Activated naive CD8-positive, alpha-beta T cell treated with anti-CD3 and anti-CD28 coated beads, Interleukin-2, amount 50 U/mL, for 16 hours (primary cell): ENCODE measurements around the gene NFATC2.

Source experiments
- DNase-seq: peaks from one replicate; pipeline ENCODE4 v3.0.0-alpha.2; 2020; ENCODE audit warnings: low read depth, low spot score

Gene NFATC2

GRCh38 chr20:51396365-51396909 lies 146.1 kb downstream of the NFATC2 start:
- DNase-seq = no peak

GRCh38 chr20:51394706-51395105 lies 147.8 kb downstream of the NFATC2 start:
- DNase-seq = no peak

GRCh38 chr20:51393571-51393970 lies 148.9 kb downstream of the NFATC2 start:
- DNase-seq = no peak

- DNase-seq = no peak
Measured at GRCh38 chr20:51392614-51393186, 149.8 kb downstream of the NFATC2 start.

- no peak for DNase-seq
Measured at GRCh38 chr20:51391926-51392325, 150.6 kb downstream of the NFATC2 start.

DNA sequence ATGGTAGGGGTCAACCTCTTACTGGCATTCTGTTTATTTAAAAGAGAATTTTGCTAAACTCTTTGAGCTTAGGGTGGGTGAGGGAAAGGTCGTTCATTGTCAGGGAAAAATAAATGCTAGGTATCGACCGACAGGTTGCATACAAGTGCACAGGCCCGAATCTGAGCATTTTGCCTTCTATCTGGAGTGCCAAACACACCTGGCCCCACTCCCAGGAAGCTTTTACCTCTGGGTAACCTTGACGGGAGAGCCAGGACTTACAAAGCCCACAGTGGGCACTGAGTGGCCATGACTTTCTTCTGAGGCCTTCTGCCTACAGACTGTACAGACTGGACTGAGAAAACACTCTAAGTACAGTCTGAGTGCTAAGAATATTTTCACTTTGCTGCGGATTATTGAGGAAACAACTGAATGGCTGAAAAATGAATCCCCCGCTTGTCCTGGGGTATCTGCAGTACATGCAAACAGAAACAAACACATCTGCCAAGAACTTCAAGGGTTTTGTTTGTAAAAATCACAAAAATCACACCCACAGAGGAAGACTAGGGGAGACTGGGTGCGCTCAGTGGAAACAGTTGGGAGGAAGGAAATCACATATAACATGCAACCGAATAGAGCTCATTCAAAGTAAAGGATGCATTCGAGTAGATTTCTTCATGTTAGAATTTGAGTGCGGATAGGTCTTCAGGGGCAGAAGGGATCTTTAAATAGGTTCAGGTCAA lies 152.8 kb downstream of the NFATC2 start:
- no peak for DNase-seq

DNA sequence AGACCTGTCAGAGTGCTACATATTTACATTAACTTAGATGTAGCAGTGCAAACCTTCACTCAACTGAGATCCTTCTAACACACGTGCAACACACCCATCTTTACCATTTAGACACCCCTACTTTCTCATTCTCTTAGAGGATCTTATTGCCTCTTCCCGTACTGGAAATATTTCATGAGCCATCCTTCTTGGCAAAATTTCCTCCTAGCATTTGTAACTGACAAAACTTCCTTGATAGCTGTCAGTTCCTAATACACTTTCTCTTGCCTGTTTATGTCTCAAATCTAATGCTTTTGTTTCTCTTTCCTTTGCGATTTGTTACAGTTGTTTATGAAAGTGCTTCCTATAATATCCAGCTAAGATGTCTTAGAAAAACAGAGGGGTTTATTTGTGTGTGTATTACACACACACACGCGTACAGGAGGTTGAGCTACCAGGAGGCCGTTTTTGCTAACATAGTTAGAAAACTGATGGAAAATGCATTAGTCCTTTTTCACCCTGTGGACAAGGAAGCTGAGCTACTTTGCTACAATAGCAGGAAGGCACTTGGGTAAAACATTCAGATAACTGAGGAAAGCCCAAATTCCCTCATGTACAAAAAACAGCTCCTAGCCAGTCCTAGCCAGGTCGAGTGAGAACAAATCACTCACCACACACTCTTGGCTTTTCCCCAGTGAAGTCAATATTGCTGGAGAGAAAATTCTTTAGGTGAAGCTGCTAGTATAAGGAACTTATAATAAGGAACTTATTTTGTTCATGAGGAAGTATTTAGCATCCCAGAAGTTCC lies 153.6 kb downstream of the NFATC2 start:
- no peak for DNase-seq

DNA sequence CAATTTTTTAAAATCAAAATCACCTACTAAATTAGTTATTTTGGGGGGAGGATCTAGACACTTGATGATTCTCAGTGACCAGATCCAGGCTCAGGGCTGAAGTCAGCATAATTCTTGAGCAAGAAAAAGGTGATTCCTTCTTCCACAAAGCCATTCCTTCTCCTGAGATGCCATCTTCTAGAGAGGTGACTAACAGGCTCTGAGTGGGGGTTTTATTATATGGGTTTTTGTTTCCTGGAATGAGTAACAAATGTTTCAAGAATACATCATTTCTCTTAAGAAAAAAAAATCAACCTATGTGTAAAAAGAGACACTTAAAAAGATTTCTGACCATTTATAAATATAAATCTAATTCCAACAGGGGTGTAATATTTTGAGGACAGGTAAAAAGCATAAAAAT lies 154.3 kb downstream of the NFATC2 start:
- no peak for DNase-seq

GRCh38 chr20:51387125-51387875 lies 155.2 kb downstream of the NFATC2 start:
- no peak for DNase-seq

- no peak for DNase-seq
Measured at GRCh38 chr20:51386586-51386985, 155.9 kb downstream of the NFATC2 start.

DNA sequence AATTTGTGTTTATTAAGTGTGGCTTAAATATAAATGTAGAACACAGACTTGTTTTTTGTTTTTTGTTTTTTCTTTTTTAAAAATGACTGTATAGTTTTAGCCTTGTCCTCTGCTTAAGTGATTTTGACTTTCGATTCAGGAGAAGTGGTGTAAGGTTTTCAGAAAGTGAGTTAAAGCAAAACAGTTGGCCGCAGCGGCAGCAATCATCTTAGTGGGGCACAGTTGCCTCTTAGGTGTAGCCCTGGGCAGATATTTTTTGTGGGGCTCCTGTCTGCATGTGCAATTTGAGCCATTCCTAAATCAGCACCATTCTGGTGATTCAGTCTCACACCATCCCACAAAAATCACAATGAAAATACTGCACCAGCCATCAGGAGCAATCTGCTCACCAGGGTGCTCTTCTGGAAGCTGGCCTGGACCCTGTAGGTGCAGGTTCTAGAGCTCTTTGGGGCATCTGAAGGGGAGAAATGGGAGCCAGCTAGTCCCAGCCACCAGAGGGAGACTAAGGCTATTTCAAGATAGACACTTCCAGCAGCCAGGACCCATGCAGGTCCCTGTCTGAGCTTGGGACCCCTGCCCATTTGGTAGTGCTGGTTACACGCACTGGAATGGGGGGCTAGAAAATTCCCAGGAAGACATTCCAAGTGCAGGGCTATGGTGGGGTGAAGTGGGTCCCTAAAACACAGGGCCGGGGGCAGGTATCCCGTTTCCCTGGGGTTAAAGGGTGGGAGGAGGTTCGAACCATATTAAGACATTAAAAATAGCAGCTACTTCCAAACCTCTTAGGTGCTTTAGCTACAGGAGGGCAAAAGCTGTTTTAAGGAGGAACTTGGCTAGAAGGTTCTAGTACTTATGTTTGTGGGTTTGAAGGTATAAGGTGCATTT lies 156.6 kb downstream of the NFATC2 start:
- no peak for DNase-seq

DNA sequence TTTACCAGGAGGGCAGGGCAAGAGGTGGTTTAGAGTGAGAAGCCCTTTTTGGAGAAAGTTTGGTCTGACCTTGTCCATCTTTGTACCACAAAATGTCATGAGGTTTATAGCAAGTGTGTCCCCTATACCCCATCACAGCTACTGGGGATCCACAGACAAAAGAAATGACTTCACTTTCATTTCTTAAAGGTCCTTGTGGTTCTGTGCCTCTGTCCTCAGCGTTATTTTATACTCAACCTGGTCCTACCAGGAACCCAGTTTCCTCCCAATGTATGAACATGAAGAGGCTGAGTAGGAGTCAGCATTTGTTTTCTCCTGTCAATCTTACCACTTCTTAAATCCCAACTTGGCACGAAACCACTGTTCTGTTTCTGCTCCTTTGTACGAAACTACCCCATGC lies 157.6 kb downstream of the NFATC2 start:
- DNase-seq = no peak

DNA sequence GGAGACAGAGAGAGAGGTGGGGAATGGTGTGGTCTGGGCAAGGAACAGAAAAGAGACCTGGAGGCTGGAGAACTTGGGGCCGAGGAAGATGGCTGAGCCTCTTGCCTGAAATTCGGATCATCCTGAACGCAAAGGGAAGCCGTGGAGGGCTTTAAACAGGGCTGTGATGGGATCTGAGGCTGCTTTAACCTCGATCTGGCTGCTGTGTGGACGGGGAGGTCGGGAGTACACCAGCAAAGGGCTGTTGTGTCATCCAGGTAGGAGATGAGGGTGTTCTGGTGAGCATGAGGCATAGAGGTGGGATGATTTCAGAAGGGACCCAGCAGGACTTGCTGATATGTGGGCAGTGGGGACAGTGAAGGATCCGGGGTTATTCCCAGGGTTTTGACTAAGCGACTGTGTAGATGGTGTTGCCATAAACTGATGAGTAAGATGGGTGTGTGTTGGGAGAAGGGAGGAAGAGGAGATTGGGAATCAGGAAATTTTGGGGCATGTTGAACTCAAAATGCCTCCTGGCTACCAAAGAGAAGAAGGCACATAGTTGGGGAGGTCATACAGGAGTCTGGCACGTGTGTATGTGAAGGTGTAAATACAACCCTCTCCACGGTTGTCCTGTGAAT lies 158.5 kb downstream of the NFATC2 start:
- no peak for DNase-seq

GRCh38 chr20:51382986-51383821 lies 159.3 kb downstream of the NFATC2 start:
- DNase-seq = no peak

DNA sequence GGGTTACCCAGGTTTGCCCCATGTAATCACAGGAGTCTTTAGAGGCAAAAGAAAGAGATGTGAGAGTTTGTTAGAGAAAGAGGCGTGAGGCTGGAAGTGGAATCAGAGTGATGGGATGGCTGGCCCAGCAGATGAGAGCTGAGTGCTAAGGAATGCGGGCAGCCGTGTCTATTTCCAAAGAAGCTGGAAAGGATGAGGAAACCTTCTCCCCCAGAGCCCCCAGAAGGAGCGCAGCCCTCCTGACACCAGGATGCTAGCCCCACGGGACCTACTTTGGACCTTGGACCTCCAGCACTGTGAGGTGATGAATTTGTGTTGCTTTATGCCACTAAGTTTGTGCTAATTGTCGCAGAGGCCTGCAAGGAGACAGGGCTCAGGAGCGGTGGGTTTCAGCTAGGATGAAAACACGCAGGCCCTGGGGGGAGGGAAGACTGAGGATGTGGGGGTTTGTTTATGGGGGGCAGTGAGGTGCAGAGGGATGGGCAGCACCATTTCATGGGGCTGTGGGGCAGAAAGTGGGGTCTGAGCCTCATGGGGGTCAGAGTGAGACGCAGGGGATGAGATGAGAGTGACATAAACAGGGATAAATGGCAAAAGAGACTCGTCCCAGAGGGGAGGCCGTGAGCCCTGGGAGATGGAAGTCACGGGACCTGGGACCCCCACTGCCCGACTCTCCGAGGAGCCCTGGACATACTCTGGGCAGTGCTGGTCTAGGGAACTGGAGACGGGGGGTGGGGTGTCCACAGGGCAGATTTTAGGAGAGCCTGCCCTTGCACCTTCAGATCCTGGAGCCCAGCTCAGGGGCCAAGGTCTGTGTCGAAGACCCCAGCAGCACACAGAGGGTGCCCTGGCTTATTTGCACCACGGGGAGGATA lies 160.2 kb downstream of the NFATC2 start:
- DNase-seq = no peak

- no peak for DNase-seq
Measured at GRCh38 chr20:51381557-51381956, 161.0 kb downstream of the NFATC2 start.

DNA sequence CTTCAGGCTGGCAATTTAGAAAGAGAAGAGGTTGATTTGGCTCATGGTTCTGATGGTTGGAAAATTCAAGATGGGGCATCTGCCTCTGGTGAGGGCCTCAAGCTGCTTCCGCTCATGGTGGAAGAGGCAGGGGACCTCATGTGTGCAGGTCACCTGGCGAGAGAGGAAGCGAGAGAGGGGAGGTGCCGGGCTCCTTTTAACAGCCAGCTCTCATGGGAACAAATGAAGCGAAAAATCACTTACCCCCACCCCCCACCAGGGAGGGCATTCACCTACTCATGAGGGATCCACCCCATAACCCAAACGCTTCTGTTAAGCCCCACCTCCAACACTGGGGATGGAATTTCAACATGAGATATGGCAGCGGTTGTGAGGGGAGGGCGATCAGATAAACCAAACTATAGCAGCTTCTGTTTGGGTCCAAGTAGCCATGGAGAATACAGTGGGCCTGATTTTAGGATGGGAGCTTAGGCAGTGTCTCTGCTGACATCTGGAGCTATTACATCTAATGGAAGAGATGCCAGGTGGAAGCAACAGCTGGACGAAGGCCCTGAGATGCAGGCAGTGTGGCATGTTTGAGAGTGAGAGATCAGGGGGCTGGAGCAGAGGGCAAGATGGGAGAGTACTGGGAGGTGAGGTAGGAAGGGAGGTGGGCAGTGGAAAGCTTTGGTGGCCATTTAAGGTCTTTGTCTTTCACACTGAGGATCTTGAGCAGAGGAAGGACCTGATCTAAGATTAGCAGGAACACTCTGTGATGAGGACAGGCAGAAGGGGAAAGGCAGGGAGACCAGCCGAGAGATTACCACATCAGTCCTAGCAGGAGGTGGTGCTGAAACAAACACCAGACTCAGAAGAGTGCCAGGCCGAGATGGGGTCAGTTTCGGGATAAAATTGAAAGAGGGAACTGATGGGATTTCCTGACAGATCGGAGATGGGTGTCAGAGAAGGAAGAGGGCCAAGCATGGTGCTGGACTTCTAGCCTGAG lies 161.8 kb downstream of the NFATC2 start:
- DNase-seq = no peak
